CD4-positive, alpha-beta T cell treated with Interleukin-15 for 4 hours (primary cell): ENCODE measurements around the gene PDZD8.
"Not testable (repeated sequence)": the region's sequence is repeated elsewhere in the genome, so short reads cannot be mapped to it uniquely, and the experiment has no call there.

ENCODE experiments used
- DNase-seq: peaks from one replicate; pipeline ENCODE4 v3.0.0-alpha.2; 2020; ENCODE audit warnings: low spot score

PDZD8 gene

DNA sequence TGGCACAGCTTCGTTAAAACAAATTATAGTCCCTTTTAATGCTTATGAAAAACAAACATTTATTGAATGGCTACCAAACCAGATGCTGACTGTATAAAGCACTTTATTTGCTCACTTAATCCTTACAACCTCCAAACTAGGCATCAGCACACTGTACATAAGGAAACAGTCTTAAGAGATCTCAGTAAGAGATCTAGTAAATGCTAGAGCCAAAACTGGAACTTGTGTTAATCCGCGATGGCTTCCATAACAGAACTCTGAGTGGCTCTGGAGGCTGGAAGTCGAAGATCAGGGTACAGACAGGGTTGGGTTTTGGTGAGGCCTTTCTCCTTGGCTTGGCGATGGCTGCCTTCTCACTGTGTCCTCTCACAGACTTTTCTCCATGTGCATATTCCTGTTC is 27.0 kb downstream of the PDZD8 start:
- DNase-seq: no peak

- DNase-seq: no peak
Measured at GRCh38 chr10:117346574-117346973, 28.7 kb downstream of the PDZD8 start.

DNA sequence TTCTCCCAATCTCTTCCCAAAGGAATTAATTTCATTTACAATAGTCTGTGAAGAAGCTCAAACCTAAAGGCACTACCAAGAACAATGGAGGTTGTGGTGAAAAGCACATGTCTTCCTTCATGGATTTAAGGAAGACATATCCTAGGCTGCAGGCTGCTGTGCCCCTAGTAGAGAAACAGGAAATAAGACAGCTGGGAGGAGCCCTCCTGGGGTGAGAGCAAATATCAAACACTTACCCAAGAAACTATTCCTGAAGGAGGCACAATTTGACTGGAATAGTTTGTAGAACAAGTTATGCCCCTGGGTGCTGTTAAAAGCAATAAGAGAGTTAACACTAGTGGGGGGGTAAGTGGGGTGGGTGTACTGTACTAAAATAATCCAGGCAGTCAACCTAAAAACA is 30.1 kb downstream of the PDZD8 start:
- no peak for DNase-seq

- DNase-seq: no peak
Measured at GRCh38 chr10:117342641-117343040, 32.6 kb downstream of the PDZD8 start.

DNA sequence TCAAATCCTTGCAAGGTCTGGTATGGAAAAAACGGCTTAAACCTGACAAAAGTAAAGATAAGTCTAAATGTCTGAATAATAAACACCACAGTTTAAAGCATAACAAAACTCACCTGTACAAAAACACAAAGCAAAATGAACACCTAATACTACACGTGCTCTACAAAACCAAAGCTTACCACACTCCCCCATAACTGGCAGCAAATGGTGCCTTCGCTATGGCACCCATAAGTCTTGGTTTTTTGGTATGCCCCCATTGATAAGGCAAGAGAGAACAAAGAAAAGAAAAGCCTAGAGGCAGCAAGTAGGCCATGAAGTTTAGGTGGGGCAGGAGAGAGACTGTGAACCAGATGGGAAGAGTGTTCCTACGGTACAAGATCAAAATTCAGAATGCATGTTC is 34.2 kb downstream of the PDZD8 start:
- no peak for DNase-seq

DNA sequence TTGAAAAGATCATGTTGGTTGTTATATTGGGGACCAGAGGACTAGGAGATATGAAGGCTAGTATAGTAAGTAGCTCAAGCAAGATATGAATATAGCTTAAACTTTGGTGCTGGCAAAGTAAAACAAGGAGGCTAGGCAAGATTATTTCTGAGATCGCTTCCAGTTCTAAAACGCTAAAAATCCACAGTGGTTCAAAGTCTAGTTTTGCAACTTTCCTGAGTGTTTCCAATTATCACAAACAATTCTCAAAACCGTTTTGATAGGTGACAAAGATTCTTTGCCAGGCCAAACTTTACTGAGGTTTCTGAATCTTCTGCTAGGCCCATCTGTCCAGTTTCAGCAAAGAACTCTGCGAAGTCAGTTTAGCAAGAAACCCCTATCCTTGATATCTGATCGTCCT is 35.3 kb downstream of the PDZD8 start:
- no peak for DNase-seq

GRCh38 chr10:117339578-117339977 is 35.7 kb downstream of the PDZD8 start:
- DNase-seq: no peak

- no peak for DNase-seq
Measured at GRCh38 chr10:117334926-117335325, 40.3 kb downstream of the PDZD8 start.

DNA sequence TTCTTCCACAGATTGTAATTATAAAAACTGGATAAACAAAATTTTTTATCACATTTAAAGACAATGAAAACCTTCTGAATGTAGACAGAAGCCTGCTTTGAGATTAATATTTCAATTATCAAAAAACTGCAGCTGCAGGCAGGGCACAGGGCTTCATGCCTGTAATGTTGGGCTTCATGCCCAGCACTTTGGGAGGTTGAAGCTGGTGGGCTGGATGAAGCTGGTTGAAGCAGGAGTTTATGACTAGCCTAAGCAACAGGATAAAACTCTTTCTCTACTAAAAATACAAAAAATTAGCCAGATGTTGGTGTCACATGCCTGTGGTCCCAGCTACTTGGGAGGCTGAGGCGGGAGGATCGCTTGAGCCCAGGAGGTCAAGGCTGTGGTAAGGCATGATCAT is 41.2 kb downstream of the PDZD8 start:
- no peak for DNase-seq

GRCh38 chr10:117327262-117327661 is 48.0 kb downstream of the PDZD8 start:
- DNase-seq: no peak

DNA sequence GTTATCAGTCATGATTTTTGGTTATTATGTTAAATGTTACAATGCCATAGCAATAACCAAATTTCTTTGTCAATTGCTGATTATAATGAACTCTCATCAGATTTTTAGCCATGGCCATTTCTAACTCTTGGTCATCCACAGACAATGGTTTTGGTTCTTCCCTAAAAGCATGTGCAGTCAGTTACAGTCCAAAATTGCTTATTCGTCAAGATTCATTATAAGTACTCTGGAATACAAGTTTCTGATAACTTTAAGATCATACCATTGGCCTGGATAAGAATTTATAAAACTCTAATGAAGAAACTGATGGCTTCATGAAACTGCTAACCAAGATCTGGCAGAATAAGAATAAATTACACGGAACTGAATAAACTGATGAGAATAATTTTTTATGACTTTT is 50.9 kb downstream of the PDZD8 start:
- DNase-seq: no peak

GRCh38 chr10:117322260-117322659 is 53.0 kb downstream of the PDZD8 start:
- DNase-seq: no peak

DNA sequence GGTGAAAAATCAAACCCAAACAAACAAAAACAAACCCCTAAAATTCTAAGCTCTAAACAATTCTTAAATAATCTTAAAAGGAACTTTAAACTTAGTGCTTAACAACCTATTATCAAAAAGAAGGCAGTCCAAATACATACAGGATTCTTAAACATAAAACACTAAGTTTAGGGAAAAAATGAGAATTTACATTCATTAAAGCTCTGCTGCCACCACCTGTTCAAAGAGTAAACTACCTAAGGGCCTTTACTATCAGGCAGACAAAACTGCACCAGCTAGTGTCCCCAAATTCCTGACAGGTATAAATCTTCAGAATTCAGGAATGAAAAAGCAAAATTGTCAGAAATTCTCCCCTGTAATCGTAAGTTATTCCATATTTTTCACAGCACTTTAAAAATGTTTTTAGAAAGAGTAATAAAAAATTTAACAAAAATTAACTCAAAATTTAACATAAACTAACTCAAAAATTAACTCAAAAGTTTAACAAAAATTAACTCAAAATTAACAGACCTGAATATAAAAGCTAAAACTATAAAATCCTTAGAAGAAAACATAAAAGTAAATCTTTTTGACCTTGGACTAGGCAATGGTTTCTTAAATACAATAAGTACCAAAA is 55.1 kb downstream of the PDZD8 start:
- DNase-seq: peak; percentile 8

- DNase-seq: no peak
Measured at GRCh38 chr10:117318909-117319308, 56.3 kb downstream of the PDZD8 start.

DNA sequence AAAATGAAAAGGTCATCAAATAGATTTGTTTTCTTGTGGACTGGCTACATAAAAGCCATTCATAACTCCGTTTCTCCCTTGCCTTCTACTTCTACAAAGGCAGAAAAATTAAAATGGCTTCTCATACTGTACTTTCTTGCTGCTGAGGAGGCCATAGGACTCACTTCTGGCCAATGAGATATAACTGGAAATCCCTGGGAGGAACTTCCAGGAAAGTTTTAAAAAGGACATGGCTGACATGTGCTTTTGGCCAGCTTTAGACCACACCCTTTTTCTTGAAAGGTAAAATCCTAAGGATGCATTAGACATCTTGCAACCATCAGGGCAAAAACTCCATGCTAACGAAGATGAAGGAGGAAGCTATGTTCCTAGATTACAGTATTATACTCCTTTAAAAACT is 58.5 kb downstream of the PDZD8 start:
- DNase-seq: no peak

DNA sequence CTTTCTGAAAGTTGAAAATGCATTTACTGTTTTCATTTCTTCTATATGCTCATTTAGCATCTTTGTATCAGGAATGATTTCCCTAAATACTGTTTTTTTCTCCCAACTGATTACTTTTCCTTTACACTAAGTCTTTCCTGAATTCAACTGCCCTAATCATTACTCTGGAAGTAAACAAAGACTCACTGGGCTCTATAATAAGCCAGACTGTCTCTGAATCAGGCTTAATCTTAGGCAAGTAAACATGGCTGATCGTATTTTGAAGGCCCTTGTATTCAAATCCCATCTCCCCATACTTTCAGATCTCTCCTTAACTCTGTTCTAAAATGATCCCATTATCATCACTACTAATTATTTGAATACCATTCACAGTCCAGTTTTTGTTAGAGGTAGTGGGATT is 61.6 kb downstream of the PDZD8 start:
- DNase-seq: no peak

DNA sequence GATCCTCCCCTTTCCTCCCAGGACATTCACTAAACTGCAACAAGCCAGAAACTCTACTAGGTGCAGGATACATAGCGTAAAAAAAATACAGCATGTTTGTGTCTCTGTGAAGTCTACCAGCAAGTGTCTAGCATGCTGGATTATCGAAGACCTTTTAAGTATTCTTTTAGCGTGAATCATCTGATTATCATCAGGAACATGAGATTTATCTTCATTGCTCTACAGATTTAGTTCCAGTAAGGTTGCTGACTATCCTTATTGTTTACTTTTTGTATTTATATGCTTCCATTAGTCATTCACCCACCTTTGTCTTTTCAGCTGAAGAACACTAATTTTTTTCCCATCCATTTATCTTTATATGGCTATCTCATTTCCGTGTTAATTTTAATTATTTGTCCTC is 62.8 kb downstream of the PDZD8 start:
- DNase-seq: no peak

GRCh38 chr10:117311261-117311660 is 64.0 kb downstream of the PDZD8 start:
- no peak for DNase-seq

- DNase-seq: no peak
Measured at GRCh38 chr10:117306674-117307073, 68.6 kb downstream of the PDZD8 start.

GRCh38 chr10:117303451-117303850 is 71.8 kb downstream of the PDZD8 start:
- not testable (repeated sequence) for DNase-seq

- no peak for DNase-seq
Measured at GRCh38 chr10:117300671-117301070, 74.6 kb downstream of the PDZD8 start.

DNA sequence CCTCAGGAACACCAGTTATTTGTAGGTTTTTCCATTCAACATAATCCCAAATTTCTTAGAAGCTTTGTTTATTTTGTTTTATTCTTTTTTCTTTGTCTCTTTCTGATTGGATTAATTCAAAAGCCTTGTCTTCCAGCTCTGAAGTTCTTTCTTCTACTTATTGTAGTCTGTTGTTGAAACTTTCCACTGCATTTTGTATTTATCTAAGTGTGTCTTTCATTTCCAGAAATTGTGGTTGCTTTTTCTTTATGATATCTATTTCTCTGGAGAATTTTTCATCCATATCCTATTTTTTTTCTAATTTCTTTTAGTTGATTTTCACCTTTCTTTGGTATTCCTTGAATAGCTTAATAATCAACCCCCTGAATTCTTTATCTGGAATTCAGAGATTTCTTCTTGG is 75.8 kb downstream of the PDZD8 start:
- no peak for DNase-seq

- DNase-seq: no peak
Measured at GRCh38 chr10:117298219-117298618, 77.0 kb downstream of the PDZD8 start.

DNA sequence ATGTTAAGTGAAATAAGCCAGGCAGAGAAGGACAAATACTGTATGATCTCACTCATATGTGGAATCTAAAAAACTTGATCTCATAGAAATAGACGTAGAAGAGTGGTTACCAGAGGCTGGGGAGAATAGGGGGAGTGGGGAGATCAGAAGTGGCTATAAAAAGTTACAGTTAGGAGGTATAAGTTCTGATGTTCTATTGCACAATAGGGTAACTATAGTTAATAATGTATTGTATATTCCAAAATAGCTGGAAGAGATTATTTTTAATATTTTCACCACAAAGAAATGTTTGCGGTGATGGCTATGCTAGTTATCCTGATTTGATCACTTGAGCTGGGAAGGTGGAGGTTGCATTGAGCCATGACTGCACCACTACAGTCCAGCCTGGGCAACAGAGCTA is 80.5 kb downstream of the PDZD8 start:
- no peak for DNase-seq
